Measurements from ENCODE around the gene GALK1.

- TF ChIP-seq, protein P1, sequence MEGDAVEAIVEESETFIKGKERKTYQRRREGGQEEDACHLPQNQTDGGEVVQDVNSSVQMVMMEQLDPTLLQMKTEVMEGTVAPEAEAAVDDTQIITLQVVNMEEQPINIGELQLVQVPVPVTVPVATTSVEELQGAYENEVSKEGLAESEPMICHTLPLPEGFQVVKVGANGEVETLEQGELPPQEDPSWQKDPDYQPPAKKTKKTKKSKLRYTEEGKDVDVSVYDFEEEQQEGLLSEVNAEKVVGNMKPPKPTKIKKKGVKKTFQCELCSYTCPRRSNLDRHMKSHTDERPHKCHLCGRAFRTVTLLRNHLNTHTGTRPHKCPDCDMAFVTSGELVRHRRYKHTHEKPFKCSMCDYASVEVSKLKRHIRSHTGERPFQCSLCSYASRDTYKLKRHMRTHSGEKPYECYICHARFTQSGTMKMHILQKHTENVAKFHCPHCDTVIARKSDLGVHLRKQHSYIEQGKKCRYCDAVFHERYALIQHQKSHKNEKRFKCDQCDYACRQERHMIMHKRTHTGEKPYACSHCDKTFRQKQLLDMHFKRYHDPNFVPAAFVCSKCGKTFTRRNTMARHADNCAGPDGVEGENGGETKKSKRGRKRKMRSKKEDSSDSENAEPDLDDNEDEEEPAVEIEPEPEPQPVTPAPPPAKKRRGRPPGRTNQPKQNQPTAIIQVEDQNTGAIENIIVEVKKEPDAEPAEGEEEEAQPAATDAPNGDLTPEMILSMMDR (IDR thresholded peaks at IDR 0.05): no peak
- no peak for TF ChIP-seq POLR2A (IDR thresholded peaks at IDR 0.05)
Measured at GRCh38 chr17:75723171-75723930, 41.6 kb downstream of the GALK1 start.
